ENCODE measurements around the gene SLC35F3. TPM values are rescaled to one million over a fixed set of nuclear protein-coding genes. Genes with fewer than 3 reads are reported as not detected.

The SLC35F3 gene
- total RNA-seq, 1 donor from 2014 or later: 1.6 TPM

GRCh38 chr1:234289538-234290305 lies 385.2 kb downstream of the SLC35F3 start:
- no peak overlapping the region for H3K4me3 ChIP-seq (ENCODE audit: low read depth, low read length)
- DNase-seq (ENCODE audit: low read depth): no peak
- TF ChIP-seq CTCF (conservative IDR thresholded peaks at IDR 0.05; ENCODE audit: low read depth, low read length): no peak

GRCh38 chr1:234292011-234292410 lies 387.5 kb downstream of the SLC35F3 start:
- DNase-seq (ENCODE audit: low read depth): no peak
- H3K4me3 ChIP-seq (ENCODE audit: low read depth, low read length): no peak overlapping the region
- no peak for TF ChIP-seq CTCF (conservative IDR thresholded peaks at IDR 0.05; ENCODE audit: low read depth, low read length)

- DNase-seq (ENCODE audit: low read depth): no peak
- H3K4me3 ChIP-seq (ENCODE audit: low read depth, low read length): no peak overlapping the region
- no peak for TF ChIP-seq CTCF (conservative IDR thresholded peaks at IDR 0.05; ENCODE audit: low read depth, low read length)
These were observed 388.1 kb downstream of the SLC35F3 start for GRCh38 chr1:234292548-234292947.

GRCh38 chr1:234294109-234294817 lies 389.8 kb downstream of the SLC35F3 start:
- H3K4me3 ChIP-seq (ENCODE audit: low read depth, low read length): no peak overlapping the region
- TF ChIP-seq CTCF (conservative IDR thresholded peaks at IDR 0.05; ENCODE audit: low read depth, low read length): no peak
- no peak for DNase-seq (ENCODE audit: low read depth)

GRCh38 chr1:234295068-234295467 lies 390.6 kb downstream of the SLC35F3 start:
- no peak for DNase-seq (ENCODE audit: low read depth)
- no peak overlapping the region for H3K4me3 ChIP-seq (ENCODE audit: low read depth, low read length)
- no peak for TF ChIP-seq CTCF (conservative IDR thresholded peaks at IDR 0.05; ENCODE audit: low read depth, low read length)

- no peak for TF ChIP-seq CTCF (conservative IDR thresholded peaks at IDR 0.05; ENCODE audit: low read depth, low read length)
- no peak overlapping the region for H3K4me3 ChIP-seq (ENCODE audit: low read depth, low read length)
- no peak for DNase-seq (ENCODE audit: low read depth)
These were observed 391.1 kb downstream of the SLC35F3 start for GRCh38 chr1:234295626-234296025.
